Hepatocyte (in vitro differentiated cells): ENCODE results near the gene AK5. TPM values are rescaled to one million over a fixed set of nuclear protein-coding genes. Genes with fewer than 3 reads are reported as not detected.

ENCODE experiments used
- DNase-seq: peaks from one replicate; pipeline ENCODE4 v3.0.0-alpha.2; 2016; ENCODE audit warnings: low spot score
- H2AFZ ChIP-seq: fragments of 200-600 bp; sonication (generic); 2 replicates; pipeline ENCODE4 v1.6.0; 2016; ENCODE audit warnings: antibody characterized with exemption, mild to moderate bottlenecking
- H3K27ac ChIP-seq: fragments of 200-600 bp; sonication (generic); 2 replicates; pipeline ENCODE4 v1.5.1; 2016; ENCODE audit warnings: mild to moderate bottlenecking
- H3K27me3 ChIP-seq: fragments of 200-600 bp; sonication (generic); 2 replicates; pipeline ENCODE4 v1.6.1; 2016
- H3K36me3 ChIP-seq: fragments of 200-600 bp; sonication (generic); replicated peaks from 2 replicates; pipeline ENCODE4 v1.5.1; 2016; ENCODE audit warnings: low read depth; ENCODE audit not compliant: insufficient read depth
- H3K4me1 ChIP-seq: fragments of 200-600 bp; sonication (generic); 2 replicates; pipeline ENCODE4 v1.5.1; 2016; ENCODE audit warnings: mild to moderate bottlenecking, moderate library complexity; ENCODE audit not compliant: insufficient read depth
- H3K4me2 ChIP-seq: fragments of 200-600 bp; sonication (generic); 2 replicates; pipeline ENCODE4 v1.6.0; 2016
- H3K4me3 ChIP-seq: fragments of 200-600 bp; sonication (generic); 2 replicates; pipeline ENCODE4 v1.5.1; 2016; ENCODE audit warnings: mild to moderate bottlenecking
- H3K79me2 ChIP-seq: fragments of 200-600 bp; sonication (generic); 2 replicates; pipeline ENCODE4 v1.6.0; 2017; ENCODE audit warnings: mild to moderate bottlenecking
- H3K9me2 ChIP-seq: fragments of 200-600 bp; sonication (generic); replicated peaks from 2 replicates; pipeline ENCODE4 v1.6.0; 2017; ENCODE audit warnings: mild to moderate bottlenecking; ENCODE audit not compliant: insufficient read depth
- H3K9me3 ChIP-seq: fragments of 200-600 bp; sonication (generic); 2 replicates; pipeline ENCODE4 v1.5.1; 2016; ENCODE audit warnings: low read depth, mild to moderate bottlenecking
- H4K20me1 ChIP-seq: fragments of 200-600 bp; sonication (generic); 2 replicates; pipeline ENCODE4 v1.6.0; 2016; ENCODE audit warnings: mild to moderate bottlenecking; ENCODE audit not compliant: insufficient read depth, poor library complexity, severe bottlenecking
- CTCF ChIP-seq: fragments of 200-600 bp; sonication (generic); IDR thresholded peaks from 2 replicates; pipeline ENCODE4 v1.5.1; 2016; ENCODE audit warnings: antibody characterized with exemption, mild to moderate bottlenecking; ENCODE audit not compliant: poor library complexity
- EZH2 ChIP-seq: fragments of 200-600 bp; sonication (generic); IDR thresholded peaks from 2 replicates; pipeline ENCODE4 v1.6.1; 2016; ENCODE audit warnings: antibody characterized with exemption, mild to moderate bottlenecking, borderline replicate concordance
- EZH2phosphoT487 ChIP-seq: fragments of 200-600 bp; sonication (generic); IDR thresholded peaks from one replicate; pipeline ENCODE4 v1.6.1; 2018; ENCODE audit warnings: antibody characterized with exemption, mild to moderate bottlenecking, low read depth, moderate library complexity; ENCODE audit not compliant: unreplicated experiment, severe bottlenecking
- WGBS: methylation state at CpG from one replicate; pipeline ENCODE4 v1.1.6; 2016; ENCODE audit warnings: low lambda C conversion rate; ENCODE audit errors: missing lambda C conversion rate; 5-methylcytosine and 5-hydroxymethylcytosine counted together
- polyA plus RNA-seq: library from polyadenylated mRNA; unstranded; fragments of >200 nt; fragmentation: Nextera tagmentation; extraction: Ambion mirVana; gene quantifications from 2 replicates; pipeline ENCODE4 v1.2.1, GENCODE V29; 2016
- total RNA-seq: library from RNA; depleted of rRNA; stranded (reverse); fragments of >200 nt; gene quantifications from 2 replicates; pipeline ENCODE4 v1.2.3, GENCODE V29; 2014

Gene AK5
- total and polyA plus RNA-seq, 2 experiments from 2014 or later = 0.05 TPM; not detected in 1

DNA sequence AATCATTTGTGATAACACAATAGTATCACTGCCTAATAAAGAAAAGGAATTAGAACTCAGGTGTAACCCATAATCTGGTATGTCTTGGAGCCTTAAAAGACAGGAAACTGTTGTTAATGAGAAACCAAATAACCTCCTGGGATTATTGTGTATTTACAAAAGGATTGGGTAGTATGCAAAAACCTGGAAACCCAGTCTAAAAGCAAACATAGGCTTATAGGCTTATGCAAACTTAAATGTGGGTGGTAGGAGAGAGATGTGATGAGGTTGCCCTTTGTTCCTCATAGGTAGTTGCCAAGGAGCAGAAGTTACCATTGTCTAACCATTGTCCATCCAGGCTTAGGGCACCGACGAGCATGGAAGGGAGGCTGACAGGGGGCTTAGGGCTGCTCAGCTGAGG is 165.8 kb downstream of the AK5 start:
- no peak for TF ChIP-seq EZH2phosphoT487
- H3K27ac ChIP-seq = peak overlapping the region; percentile 20
- no peaks in the 10 kb centered on the region for H3K9me2 ChIP-seq
- no peak overlapping the region for H3K4me2 ChIP-seq
- H3K27me3 ChIP-seq = no peaks in the 10 kb centered on the region
- H2AFZ ChIP-seq = no peak overlapping the region
- H3K36me3 ChIP-seq = no peaks in the 10 kb centered on the region
- H3K79me2 ChIP-seq = no peaks in the 10 kb centered on the region
- H4K20me1 ChIP-seq = no peaks in the 10 kb centered on the region
- WGBS = 69% methylated on average over 2 of the region's 2 CpGs
- H3K4me3 ChIP-seq = no peak overlapping the region
- no peaks in the 10 kb centered on the region for H3K9me3 ChIP-seq
- peak; percentile 25 for DNase-seq
- H3K4me1 ChIP-seq = no peaks in the 10 kb centered on the region

GRCh38 chr1:77459881-77460280 is 178.1 kb downstream of the AK5 start:
- H2AFZ ChIP-seq = no peak overlapping the region
- H3K36me3 ChIP-seq = no peaks in the 10 kb centered on the region
- H3K9me2 ChIP-seq = no peaks in the 10 kb centered on the region
- no peak overlapping the region for H3K4me2 ChIP-seq
- no peaks in the 10 kb centered on the region for H4K20me1 ChIP-seq
- no peaks in the 10 kb centered on the region for H3K4me1 ChIP-seq
- no peak for DNase-seq
- H3K27me3 ChIP-seq = no peaks in the 10 kb centered on the region
- H3K27ac ChIP-seq = no peak overlapping the region
- no peaks in the 10 kb centered on the region for H3K79me2 ChIP-seq
- no peaks in the 10 kb centered on the region for H3K9me3 ChIP-seq
- H3K4me3 ChIP-seq = no peak overlapping the region
- no peak for TF ChIP-seq EZH2phosphoT487
- TF ChIP-seq CTCF = no peak

- 90% methylated on average over 4 of the region's 4 CpGs for WGBS
- H3K27ac ChIP-seq = no peak overlapping the region
- TF ChIP-seq EZH2 = no peak
- no peak for TF ChIP-seq EZH2phosphoT487
- no peak for TF ChIP-seq CTCF
- H3K4me2 ChIP-seq = no peak overlapping the region
- no peak overlapping the region for H2AFZ ChIP-seq
- no peaks in the 10 kb centered on the region for H3K9me3 ChIP-seq
- H3K27me3 ChIP-seq = no peaks in the 10 kb centered on the region
- no peak overlapping the region for H3K4me3 ChIP-seq
- H3K4me1 ChIP-seq = no peaks in the 10 kb centered on the region
- no peaks in the 10 kb centered on the region for H3K9me2 ChIP-seq
- no peaks in the 10 kb centered on the region for H3K79me2 ChIP-seq
- no peaks in the 10 kb centered on the region for H3K36me3 ChIP-seq
- H4K20me1 ChIP-seq = no peaks in the 10 kb centered on the region
- no peak for DNase-seq
Observed at GRCh38 chr1:77461691-77462090, 179.9 kb downstream of the AK5 start.

- no peak overlapping the region for H3K27ac ChIP-seq
- H3K4me2 ChIP-seq = no peak overlapping the region
- TF ChIP-seq CTCF (no peak), EZH2 (no peak), EZH2phosphoT487 (no peak)
- WGBS = 88% methylated on average over 1 of the region's 1 CpG
- H3K9me2 ChIP-seq = no peaks in the 10 kb centered on the region
- H3K27me3 ChIP-seq = no peaks in the 10 kb centered on the region
- no peak for DNase-seq
- H3K36me3 ChIP-seq = no peaks in the 10 kb centered on the region
- no peaks in the 10 kb centered on the region for H4K20me1 ChIP-seq
- no peak overlapping the region for H3K4me3 ChIP-seq
- H2AFZ ChIP-seq = no peak overlapping the region
- H3K9me3 ChIP-seq = no peaks in the 10 kb centered on the region
- H3K4me1 ChIP-seq = peaks cover 7% of the 10 kb centered on the region
- H3K79me2 ChIP-seq = no peaks in the 10 kb centered on the region
Observed at GRCh38 chr1:77463216-77463615, 181.4 kb downstream of the AK5 start.
